Measurements from ENCODE around the gene NAT10. TPM values are rescaled to one million over a fixed set of nuclear protein-coding genes. Genes with fewer than 3 reads are reported as not detected.

Gene NAT10
- total RNA-seq, 4 donors from 2014 or later, result 41.2 to 59.8 (median 48.2) TPM

DNA sequence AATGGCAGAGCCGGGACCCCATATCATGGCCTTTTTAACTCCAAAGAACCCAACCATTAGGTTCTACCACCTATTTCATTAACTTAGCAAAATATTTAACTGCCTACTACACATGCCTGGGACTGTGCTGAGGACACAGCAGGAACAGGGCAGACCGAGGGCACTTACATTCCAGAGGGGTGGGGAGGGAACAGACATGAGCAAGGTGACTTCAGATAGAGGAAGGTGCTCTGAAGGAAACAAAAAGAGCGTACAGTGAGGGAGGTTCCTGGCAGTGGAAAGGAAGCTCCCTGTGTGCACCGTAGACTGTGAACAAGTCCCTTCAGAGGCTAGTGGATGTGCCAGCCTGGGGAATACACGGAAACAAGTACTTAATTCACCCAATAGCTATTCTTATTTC is 82.8 kb downstream of the NAT10 start:
- 70% methylated on average over 5 of the region's 5 CpGs for WGBS
- no peaks in the 10 kb centered on the region for H3K27me3 ChIP-seq
- H3K27ac ChIP-seq, result no peak overlapping the region
- peaks cover 34% of the 10 kb centered on the region for H3K4me1 ChIP-seq
- H3K4me3 ChIP-seq, result no peak overlapping the region
- DNase-seq (ENCODE audit: low spot score in 2 of 2), result no peak
- H3K9me3 ChIP-seq, result no peaks in the 10 kb centered on the region
- no peak for TF ChIP-seq POLR2AphosphoS5 (IDR thresholded peaks at IDR 0.05)
- TF ChIP-seq EP300 (IDR thresholded peaks at IDR 0.05), result no peak
- TF ChIP-seq, protein P1, sequence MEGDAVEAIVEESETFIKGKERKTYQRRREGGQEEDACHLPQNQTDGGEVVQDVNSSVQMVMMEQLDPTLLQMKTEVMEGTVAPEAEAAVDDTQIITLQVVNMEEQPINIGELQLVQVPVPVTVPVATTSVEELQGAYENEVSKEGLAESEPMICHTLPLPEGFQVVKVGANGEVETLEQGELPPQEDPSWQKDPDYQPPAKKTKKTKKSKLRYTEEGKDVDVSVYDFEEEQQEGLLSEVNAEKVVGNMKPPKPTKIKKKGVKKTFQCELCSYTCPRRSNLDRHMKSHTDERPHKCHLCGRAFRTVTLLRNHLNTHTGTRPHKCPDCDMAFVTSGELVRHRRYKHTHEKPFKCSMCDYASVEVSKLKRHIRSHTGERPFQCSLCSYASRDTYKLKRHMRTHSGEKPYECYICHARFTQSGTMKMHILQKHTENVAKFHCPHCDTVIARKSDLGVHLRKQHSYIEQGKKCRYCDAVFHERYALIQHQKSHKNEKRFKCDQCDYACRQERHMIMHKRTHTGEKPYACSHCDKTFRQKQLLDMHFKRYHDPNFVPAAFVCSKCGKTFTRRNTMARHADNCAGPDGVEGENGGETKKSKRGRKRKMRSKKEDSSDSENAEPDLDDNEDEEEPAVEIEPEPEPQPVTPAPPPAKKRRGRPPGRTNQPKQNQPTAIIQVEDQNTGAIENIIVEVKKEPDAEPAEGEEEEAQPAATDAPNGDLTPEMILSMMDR (IDR thresholded peaks at IDR 0.05), result no peak
- no peak for TF ChIP-seq POLR2A (IDR thresholded peaks at IDR 0.05)
- no peaks in the 10 kb centered on the region for H3K36me3 ChIP-seq

- WGBS, result 85% methylated on average over 9 of the region's 9 CpGs
- Histone ChIP-seq H3K4me3 (no peak overlapping the region), H3K9me3 (no peaks in the 10 kb centered on the region), H3K27me3 (no peaks in the 10 kb centered on the region), H3K4me1 (peaks cover 42% of the 10 kb centered on the region), H3K36me3 (no peaks in the 10 kb centered on the region), H3K27ac (no peak overlapping the region)
- no peak for DNase-seq (ENCODE audit: low spot score in 2 of 2)
- no peak for TF ChIP-seq POLR2A (IDR thresholded peaks at IDR 0.05)
- TF ChIP-seq EP300 (IDR thresholded peaks at IDR 0.05), result no peak
- TF ChIP-seq, protein P1 (IDR thresholded peaks at IDR 0.05), result no peak
- TF ChIP-seq POLR2AphosphoS5 (IDR thresholded peaks at IDR 0.05), result no peak
Measured at GRCh38 chr11:34189191-34189590, 83.8 kb downstream of the NAT10 start.

GRCh38 chr11:34190192-34191139 is 85.0 kb downstream of the NAT10 start:
- no peaks in the 10 kb centered on the region for H3K27me3 ChIP-seq
- H3K4me1 ChIP-seq, result peaks cover 36% of the 10 kb centered on the region
- H3K36me3 ChIP-seq, result no peaks in the 10 kb centered on the region
- H3K27ac ChIP-seq, result no peak overlapping the region
- H3K4me3 ChIP-seq, result no peak overlapping the region
- TF ChIP-seq EP300 (IDR thresholded peaks at IDR 0.05) (no peak), POLR2A (IDR thresholded peaks at IDR 0.05) (no peak), POLR2AphosphoS5 (IDR thresholded peaks at IDR 0.05) (no peak)
- TF ChIP-seq, protein P1 (IDR thresholded peaks at IDR 0.05), result no peak
- no peak for DNase-seq (ENCODE audit: low spot score in 2 of 2)
- H3K9me3 ChIP-seq, result no peaks in the 10 kb centered on the region
- WGBS, result 91% methylated on average over 8 of the region's 8 CpGs

- WGBS, result 78% methylated on average over 5 of the region's 5 CpGs
- DNase-seq (ENCODE audit: low spot score in 2 of 2), result no peak
- TF ChIP-seq, protein P1 (IDR thresholded peaks at IDR 0.05), result no peak
- TF ChIP-seq EP300 (IDR thresholded peaks at IDR 0.05), result no peak
- no peak for TF ChIP-seq POLR2A (IDR thresholded peaks at IDR 0.05)
- no peak for TF ChIP-seq POLR2AphosphoS5 (IDR thresholded peaks at IDR 0.05)
- Histone ChIP-seq H3K27me3 (no peaks in the 10 kb centered on the region), H3K36me3 (no peaks in the 10 kb centered on the region), H3K4me1 (peaks cover 25% of the 10 kb centered on the region), H3K27ac (no peak overlapping the region), H3K4me3 (no peak overlapping the region), H3K9me3 (no peaks in the 10 kb centered on the region)
Measured at GRCh38 chr11:34191578-34191977, 86.1 kb downstream of the NAT10 start.

All from suprapubic skin (tissue), 4 donors.